ENCODE results near the gene COL23A1. TPM values are rescaled to one million over a fixed set of nuclear protein-coding genes. Genes with fewer than 3 reads are reported as not detected.
A peak's percentile ranks its signal among the peaks of the same experiment; 100 is the strongest.

COL23A1 gene
- total RNA-seq, 1 donor from 2014 or later, result 0.32 TPM

DNA sequence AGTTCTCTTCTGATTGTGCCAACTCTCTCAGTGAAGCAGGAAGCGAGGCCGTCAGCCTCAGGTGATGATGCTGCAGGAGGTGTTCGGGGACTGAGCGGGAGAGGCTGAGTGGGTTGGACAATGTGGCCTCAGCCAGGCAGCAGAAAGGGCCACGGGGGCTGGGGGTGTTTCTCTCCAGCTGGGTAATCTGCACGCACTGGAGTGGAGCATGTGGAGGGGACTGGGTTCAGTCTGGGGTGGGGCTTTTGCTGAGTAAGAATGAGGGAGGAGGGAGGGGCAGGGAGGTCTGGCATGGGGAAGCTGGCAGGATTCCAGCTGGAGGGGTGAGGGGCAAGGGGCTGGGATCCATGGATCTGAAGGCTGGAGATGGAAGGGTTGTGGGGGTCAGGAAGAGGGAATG lies 296.8 kb downstream of the COL23A1 start:
- ATAC-seq, result no peak

DNA sequence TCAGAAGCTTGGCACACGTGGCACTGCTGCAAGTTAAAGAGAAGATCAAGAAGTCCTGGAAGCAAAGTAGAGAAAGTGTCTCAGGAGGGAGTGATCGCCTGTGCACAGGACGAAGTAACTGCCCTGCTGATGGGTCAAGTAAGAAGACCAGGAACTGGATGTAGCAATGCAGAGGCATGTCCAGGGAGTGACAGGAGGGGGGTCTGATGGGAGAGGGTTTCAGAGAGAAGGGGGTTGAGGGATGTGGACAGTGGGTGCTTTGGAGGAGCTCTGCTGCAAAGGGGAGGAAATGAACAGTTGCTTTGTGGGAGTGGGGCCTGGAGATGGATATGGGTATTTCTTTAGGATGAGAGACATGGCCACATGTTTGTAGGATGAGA lies 297.4 kb downstream of the COL23A1 start:
- ATAC-seq, result no peak

DNA sequence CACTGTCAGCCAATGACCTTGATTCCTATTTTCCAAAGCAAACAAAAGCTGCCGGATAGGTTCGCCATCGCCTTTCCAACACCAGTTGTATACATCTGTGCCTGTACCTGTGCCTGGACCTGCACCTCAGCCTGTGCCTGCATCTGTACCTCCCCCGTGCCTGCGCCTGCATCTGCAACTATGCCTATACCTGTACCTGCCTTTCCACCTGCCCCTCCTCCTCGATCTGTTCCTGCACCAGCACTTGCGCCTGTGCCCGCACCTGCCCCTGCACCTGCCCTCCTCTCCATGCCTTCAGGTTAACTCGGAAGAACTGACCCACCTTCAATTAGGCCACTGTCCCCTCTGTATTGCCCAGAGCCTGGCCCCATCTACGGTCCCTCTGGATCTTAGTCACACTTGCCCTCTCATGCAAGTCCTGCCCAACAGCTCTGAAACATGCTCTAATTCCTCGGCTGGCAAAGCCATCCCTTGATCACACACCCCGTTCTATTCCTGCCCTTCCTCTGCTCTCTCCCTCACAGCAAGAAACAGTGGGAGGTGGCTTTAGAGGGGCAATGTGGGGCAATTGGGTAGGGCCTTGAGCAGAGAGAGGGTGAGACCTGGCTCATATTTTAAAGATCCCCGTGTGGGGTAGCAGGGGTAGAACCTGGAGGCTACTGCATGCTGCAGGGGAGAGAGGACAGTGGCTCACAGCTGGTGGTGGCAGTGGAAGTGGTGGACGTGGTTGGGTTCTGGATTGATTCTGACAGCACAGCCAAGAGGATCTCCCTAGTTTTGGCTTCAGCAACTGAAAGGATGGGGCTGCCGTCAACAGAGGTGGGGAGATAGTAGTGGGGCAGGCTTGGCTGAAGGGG lies 298.0 kb downstream of the COL23A1 start:
- ATAC-seq, result no peak

DNA sequence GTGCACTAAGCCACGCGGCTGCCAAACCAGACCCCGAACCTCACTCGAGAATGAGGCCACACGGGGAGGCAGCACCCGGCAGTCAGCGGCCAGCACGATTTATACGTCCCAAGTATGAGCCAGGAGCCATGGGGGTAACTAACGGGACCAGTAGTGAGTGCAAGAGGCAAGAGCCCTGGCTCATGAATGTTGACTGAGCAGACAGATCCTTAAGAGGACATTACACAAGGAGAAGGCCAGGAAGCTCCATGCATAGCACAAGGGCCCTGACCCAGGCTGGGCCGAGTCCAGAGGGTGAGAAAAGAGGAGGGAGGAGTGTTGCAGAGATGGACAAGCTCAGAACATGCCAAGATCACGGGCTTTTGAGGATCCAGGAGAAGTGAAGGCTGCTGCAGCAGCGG lies 299.0 kb downstream of the COL23A1 start:
- no peak for ATAC-seq

DNA sequence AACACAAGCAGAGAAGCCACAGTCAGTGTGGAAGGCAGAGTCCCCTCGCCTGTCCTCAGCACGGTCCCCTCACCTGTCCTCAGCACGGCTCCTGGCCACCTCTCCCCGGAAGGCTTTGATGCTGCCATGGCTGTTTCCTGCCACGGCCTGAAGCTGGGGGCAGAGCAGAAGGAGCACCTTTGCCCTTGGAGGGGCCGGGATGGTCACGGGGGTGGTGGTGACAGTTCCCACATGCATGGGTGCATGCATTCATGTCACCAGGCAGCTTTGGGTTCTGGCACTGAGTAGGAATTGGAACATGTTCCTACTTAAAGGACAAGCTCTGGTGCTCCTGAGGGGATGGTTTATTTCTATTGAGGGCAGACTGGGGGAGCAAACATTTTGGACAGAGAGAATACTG lies 299.8 kb downstream of the COL23A1 start:
- no peak for ATAC-seq

DNA sequence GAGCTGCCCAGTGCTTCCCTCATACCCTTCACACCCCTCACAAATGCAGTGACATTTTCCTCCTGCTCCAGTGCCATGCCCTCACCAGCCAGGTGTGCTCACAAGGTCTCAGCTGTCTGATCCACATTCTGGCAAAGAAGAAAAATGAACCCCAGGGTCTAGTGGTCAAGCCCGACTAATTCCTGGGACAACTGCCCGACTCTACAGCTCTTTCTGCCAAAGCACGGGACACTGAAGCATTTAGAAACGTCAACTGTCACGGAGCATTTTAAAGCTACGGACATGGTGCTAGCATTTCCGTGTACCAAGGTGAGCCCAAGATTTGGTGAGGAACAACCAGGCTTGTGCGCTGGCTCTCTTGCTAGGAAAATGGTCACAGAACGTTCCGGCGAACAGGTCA lies 300.8 kb downstream of the COL23A1 start:
- no peak for ATAC-seq

DNA sequence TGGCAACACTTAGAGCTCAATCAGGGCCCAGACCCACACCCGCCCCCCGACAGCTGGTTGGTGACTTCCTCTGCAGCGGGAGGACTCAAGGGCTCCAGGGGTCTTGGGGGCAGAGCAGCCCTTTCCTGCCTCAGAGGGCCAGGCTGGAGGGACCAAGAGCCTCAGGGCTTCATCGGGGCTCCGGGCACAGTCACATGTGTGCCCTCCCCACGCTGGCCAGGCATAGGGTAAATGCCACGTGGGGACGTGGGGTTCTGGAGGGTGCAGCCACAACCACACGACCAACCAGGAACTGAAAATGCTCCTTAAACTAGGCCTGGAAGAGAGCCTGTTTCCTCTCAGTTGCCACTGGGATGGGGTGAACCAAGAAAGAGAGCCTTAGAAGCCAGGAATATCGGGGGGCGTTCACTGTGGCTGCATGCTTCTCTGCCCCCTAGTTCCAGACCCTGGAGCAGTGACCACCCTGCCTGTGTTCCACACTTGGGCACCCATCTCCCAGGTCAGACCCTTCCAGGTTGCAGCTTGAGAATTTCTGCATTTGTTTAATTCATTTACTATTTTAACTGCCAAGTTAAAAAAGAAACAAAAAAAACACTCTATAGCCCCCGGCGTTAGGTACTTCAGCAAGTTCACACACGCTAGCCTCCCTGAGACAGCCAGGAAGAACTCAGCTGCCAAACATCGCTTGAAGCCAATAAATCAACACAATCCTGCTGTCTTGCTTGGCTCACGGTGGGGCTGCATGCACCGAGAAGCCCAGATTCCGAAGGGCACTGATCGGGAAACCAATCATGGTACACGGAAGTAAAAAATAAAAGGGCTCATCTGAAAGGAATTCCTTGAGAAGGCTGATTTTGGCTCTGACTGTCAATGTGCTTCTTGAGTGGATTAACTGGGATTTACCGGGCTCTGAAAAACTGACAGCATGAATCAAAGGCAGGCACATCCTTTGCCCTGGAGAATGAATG lies 301.5 kb downstream of the COL23A1 start:
- ATAC-seq, result peak; percentile 81

DNA sequence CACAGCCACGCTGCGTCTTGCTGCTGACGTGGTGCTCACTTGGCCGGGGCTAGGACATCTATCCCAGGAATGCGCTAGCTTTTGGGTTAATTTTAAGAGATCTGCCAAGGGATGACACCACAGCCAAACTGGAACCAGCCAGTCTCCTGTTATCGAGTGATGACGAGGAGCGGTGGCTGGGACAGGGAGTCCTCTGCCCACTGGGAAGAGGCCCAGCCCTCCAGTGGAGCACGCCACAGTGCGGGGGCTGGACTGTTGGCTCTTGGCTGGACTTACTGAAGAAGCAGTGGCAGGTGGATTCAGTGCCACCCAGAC lies 302.4 kb downstream of the COL23A1 start:
- ATAC-seq, result no peak

DNA sequence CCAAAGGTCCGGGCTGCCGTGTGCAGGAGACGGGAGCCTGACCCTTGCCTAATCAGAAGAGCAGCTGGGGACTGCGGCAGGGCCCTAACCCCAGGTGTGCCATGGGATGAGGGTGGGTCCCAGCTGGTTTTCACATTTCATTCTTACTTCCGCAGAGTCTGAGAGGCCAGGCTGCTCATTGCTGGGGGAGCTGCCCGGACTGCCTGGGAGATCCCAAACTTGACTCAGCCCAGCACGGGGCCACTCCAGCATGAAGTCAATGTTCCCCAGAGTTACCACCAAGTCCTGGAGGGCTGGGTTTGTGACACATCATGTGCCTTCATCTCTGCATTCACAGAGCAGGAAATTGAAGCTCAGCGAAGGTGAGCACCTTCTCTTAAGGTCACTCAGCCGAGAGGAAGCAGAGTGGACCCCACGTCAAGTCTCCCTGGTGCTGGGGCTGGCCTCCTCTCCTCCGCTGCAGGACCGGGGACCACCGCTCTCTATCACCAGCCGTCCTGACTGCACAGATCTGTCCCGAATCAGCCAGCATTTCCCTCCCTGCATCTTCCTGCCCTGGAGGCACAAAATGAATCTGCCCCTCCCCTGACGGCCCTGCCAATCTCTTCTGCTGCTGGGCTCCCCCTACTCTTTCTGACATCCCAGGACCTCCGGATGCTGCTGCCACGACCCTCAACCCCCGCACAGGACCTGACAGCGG lies 303.0 kb downstream of the COL23A1 start:
- no peak for ATAC-seq

DNA sequence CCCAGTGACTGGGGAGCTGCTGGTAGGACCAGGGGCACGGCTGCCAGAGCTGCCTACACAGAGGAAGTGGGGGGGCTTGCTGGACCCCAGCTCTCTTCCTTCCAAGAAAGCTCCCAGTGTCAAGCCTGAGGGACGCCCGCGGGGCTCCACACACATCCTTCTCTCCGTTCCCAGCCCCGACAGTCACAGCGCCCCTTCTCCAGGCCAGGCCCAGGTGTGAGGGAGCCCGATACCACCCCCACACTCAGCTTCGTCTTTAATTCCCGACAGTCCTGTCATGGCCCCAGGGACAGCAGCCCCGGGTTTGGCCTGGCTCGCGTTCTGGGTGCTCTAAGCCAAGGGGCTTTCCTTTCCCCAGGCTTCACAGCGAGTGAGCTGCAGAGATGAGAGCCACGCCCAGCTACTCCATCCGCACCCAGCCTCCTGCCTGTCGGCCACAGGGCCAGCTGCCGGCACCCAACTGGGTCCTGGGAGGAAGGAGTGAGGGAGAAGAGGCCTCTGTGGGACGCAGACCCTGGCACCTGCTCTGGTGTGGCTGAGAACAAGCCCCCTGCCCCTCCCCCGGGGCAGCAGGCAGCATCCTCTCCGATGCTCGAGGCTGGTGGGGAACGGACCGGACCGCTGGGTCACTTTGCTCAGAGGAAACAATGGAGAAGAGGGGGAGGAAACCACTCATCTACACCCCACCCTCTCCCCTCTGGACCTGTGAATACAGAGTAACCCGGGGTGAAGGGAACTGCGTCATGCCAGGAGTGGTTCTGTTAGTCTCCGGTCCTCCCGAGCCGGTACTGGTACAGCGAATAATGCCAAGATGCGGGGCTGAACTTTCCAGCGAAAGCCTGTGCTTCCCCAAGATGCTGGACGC lies 303.7 kb downstream of the COL23A1 start:
- no peak for ATAC-seq

DNA sequence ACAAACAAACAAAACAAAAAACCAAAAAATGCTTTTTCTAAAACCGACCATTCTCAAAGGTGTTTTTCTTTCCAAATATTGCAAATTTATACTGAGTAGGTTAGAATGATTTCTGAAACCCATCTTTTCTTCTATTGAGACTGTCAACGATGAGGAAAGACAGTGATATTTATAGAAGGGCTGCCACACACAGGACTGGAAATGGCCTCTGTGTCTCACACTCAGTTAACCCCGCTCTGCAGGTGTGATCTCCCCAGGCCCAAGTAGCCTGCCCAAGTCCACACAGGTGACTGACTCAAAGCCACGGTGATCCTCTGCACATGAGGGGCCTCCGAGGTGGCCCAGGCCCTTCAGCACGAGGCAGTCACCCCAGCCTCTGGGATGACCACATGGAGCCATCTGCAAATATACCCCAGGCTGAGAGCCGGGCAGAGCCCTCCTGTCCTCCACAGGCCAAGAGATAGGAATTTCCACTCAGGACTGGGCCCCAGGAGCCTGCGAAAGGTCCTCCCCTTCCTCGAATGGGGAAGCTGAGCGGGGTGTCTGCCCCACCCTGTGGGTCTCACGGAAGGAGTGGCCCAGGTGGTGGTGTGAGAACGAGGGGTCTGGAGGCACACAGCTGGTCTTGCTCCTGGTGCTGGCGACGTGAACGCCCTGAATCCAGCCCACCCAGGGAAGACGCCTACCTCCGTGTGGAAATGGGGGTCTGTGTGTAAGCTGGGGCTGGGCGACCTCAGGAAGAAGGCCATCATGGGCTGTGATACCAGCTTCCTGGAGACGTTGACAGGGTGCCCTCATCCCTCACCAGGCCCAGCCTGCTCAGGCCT lies 304.6 kb downstream of the COL23A1 start:
- no peak for ATAC-seq

DNA sequence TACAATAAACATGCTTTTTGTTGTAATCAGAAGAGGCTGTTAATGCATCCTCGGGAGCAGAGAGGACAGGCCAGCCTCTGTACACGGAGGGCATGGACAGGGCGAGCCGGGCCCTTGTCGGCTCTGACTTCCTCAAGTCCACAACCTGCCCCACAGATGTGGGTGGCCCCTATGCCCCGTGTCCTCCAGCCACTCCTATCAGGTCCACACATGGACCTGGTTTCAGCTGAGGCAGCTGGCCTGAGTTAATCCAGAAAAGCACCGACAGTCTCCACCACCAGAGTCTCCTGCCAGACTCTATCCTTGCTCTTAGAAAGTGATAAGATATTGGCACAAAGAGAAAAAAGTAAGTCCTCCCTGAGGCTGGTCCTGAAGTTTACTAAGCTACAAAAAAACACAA lies 305.2 kb downstream of the COL23A1 start:
- ATAC-seq, result no peak

DNA sequence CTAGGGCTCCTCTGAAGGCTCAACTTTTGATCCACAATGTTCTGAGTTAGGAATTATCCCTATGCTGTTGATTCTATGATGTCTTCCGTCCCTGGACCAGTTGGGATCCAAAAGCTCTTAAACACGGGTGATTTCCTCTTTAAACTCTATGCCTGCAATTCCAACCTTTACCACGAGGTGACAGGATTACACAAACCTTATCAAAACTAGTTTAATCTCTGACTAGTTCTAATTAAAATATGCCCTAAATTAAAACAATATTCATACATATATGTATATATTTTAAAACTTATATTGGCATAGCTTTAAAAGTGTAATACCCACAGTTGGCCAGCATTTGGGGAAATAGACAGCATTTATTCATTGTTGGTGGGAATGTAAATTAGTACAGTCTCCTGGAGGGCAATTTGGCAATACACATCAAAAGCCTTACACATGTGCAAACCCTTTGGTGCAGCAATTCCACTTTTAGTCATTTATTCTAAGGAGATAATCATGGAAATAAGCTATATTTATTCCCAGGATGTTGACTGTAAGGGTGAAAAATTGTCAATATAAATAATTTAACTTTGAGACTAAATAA lies 306.0 kb downstream of the COL23A1 start:
- no peak for ATAC-seq

DNA sequence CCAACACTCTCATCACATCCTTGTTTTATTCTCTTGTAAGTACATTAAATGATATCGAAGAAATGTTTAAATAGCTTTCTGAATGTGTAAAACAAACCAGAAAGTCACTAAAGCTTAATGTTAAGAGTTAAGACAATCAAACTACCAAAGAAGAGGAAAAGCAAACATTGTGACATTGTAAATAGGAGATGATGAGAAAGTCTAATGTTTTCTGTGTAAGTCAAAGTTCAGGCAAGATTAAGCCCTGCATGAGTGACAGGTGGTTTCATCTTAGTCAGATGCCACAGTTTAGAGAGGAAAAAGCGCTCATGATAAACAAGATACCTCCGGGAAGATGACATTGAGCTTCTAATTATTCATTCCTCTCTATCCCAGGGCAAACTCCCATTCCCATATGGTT lies 306.7 kb downstream of the COL23A1 start:
- ATAC-seq, result no peak

DNA sequence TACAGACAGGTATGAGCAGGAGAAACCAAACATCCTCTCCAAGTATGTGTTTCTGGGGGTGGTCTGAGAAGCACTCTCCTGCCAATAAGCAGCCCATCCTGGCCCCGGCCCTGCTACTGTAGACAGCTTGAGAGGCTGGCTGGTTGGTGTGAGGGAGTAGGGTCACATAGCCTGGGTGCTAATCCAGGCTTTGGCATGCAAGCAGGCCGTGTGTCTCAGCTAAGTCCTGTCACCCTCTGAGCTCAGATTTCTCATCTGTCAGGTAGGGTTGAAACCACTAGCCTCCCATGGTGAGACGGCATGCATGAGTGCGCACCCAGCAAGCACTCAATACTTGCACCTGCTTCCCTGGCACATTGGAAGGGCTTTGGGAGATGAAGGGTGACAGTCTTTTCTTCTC lies 307.8 kb downstream of the COL23A1 start:
- no peak for ATAC-seq

DNA sequence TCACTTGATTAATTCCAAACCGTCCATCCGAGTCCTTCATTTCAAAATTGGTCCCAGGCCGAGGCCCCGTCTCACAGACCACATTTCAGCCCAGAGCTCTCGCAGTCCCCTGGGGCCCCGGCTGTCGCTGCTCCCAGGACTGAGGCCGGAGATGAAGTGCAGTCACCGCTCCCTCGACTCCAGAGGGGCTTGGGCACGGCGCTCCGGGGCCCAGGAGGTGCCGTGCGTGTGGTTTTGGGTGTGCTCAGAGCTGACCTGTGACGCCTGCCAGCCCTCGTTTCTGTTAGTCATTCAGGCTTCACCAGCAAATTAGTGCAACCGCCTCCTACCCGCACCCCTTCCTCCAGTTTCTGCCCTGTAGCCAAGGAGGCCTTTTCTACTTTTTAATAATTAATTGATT lies 308.9 kb downstream of the COL23A1 start:
- no peak for ATAC-seq

DNA sequence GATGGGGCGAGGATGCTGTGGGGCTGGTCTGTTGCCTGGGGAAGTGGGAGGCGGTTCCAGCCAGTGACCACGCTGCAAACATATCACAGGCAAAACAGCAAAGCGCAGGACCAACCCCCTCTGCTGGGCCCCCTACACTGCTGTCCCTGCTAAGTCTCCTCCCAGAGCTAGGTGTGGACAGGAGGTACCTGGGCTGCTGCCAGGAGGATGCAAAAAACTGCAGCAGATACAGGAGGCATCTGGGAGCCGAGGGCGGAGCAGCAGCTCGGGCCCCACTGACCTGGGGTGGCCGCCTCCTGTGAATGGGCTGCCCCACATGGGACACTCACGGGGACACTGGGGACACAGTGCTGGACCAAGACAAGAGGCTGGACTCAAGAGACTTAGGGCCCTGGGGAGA lies 309.6 kb downstream of the COL23A1 start:
- ATAC-seq, result no peak

DNA sequence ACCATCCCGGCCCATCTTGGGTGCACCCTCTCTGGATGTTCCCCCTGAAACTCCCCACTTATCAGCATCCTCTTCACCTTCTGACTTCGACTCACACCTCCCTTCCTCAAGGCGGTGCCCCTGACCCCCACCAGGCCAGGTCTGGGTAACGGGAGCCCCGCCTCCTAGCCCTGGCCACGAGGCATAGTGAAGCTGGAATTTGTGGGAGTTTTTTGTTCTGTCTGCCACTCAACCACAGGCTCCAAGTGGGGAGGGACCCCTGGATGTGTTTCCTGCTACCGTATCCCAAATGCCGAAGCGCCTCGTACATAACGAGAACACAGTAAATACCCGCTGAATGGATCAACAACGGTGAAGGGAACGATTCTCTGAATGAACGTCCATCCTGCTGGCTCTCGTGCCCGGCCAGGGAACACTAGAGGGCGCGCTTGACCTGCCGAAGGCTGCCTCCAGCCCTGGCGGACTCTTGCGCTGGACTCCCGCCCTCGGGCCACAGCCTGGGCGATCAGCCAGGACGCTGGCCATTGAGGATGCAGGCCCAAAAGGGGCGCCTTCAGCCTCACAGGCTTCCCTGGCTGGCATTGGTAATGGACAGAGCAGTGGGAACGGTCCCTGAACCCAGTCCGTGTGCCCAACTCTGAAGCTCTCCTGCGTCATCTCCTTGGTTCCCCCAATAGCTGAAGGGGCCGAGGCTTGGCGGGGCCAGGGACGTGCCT lies 310.3 kb downstream of the COL23A1 start:
- ATAC-seq, result peak; percentile 74

DNA sequence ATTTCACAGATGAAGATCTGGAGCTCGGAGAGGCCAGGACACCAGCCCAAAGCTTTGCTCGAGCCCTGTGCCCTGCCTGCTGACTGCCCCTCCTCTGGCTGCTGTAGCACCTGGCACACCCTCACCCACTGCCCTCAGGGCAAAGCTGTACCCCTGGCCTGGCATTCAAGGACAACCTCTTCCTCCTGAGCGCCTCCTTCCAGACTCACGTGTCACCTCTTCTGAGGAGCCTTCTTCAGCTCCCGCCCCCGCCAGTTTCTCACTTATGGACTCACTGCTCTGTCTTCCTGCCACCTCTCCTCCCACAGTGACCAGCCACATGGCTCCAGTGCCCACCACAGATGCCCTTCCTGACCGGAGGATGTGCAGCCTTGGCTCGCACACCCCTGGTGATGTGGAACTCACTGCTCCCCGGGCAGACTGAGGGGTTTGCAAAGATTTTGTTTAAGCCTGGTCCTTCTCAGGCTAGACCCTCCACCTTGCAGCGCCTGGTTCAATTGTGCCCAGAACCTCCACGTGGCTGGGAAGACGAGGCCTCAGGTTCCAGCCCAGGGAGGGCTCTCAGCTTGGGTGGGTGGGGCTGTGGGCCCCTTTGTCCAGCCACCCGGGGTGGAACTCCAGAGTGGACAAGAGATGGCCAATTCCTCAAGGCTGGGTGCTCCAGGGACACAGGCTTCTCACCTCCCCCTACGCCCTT lies 311.0 kb downstream of the COL23A1 start:
- no peak for ATAC-seq
